Measurements from ENCODE around the gene GMDS. TPM values are rescaled to one million over a fixed set of nuclear protein-coding genes. Genes with fewer than 3 reads are reported as not detected.

Gene GMDS
- total RNA-seq, 4 donors from 2014 or later, result 9.5 to 32.8 (median 22.4) TPM

DNA sequence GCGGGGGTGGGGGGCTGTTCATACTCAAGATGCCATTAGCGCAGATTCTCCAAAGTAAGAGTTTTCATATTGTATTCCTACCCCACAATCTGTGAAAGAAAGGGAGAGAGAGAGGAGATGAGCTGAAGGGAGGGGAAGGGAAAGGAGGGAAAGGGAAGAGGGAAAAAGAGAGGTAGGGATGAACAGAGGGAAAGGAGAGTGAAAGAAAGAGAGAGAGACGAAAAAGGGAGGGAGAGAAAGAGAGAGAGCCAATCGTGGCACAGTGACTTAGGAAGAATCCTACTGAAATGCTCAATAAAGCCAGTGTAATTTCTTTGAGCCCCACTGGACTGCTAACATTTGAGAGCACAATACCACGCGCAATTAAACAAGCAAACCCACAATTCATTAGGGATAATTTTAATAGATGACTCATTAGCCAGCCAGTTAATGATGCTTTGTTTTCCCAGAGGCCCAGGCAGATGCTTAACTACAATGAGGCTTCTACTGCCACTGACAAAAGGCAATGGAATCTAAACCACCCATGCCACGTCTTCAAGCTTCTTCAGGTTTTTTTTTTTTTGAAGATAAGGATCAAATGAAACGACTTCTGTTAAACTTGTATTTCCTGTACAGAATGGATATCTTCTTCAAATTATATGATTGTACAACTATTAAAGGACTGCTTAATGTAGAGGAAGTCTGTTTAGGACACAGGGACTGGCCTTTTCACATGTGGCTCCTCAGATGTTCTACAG lies 328.9 kb downstream of the GMDS start:
- Histone ChIP-seq H3K9me3 (no peaks in the 10 kb centered on the region), H3K36me3 (no peaks in the 10 kb centered on the region), H3K27me3 (no peaks in the 10 kb centered on the region), H3K27ac (no peak overlapping the region), H3K4me3 (replicated peaks in 1 of 3) (no peak overlapping the region), H3K4me1 (no peaks in the 10 kb centered on the region)
- intact Hi-C loops (cut with DNase I), result no loop called here
- no peak for DNase-seq
- TF ChIP-seq, protein P1, sequence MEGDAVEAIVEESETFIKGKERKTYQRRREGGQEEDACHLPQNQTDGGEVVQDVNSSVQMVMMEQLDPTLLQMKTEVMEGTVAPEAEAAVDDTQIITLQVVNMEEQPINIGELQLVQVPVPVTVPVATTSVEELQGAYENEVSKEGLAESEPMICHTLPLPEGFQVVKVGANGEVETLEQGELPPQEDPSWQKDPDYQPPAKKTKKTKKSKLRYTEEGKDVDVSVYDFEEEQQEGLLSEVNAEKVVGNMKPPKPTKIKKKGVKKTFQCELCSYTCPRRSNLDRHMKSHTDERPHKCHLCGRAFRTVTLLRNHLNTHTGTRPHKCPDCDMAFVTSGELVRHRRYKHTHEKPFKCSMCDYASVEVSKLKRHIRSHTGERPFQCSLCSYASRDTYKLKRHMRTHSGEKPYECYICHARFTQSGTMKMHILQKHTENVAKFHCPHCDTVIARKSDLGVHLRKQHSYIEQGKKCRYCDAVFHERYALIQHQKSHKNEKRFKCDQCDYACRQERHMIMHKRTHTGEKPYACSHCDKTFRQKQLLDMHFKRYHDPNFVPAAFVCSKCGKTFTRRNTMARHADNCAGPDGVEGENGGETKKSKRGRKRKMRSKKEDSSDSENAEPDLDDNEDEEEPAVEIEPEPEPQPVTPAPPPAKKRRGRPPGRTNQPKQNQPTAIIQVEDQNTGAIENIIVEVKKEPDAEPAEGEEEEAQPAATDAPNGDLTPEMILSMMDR (IDR thresholded peaks at IDR 0.05), result no peak
- no peak for TF ChIP-seq POLR2A (IDR thresholded peaks at IDR 0.05)
- WGBS, 2 donors, result 84 to 87% methylated on average over 8 of the region's 8 CpGs

DNA sequence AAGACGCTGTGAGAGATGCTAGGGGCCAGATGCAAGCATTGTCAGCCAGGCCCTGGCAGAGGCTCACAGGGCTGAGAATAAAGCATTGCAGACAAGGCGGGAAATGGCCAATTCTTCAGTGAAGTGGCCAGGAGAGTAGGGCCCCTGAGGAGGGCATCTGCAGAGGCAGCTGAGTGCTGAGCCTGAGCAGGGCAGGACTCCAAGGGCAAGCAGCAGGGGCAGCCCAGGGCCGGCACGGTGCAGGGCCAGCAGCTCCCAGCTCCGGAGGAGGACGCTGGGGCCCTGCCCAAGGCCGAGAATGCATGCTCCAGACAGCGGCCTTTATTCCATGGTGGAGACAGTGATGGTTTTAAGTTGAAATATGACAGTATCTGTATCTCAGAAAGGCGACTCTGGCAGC lies 330.2 kb downstream of the GMDS start:
- TF ChIP-seq POLR2A (IDR thresholded peaks at IDR 0.05), result no peak
- TF ChIP-seq, protein P1 (IDR thresholded peaks at IDR 0.05), result no peak
- Histone ChIP-seq H3K4me3 (replicated peaks in 1 of 3) (no peak overlapping the region), H3K36me3 (no peaks in the 10 kb centered on the region), H3K27me3 (no peaks in the 10 kb centered on the region), H3K27ac (no peak overlapping the region), H3K9me3 (no peaks in the 10 kb centered on the region), H3K4me1 (no peaks in the 10 kb centered on the region)
- intact Hi-C loops (cut with DNase I), result no loop called here
- DNase-seq, result no peak
- 94 to 96% methylated on average over 7 to 9 of the region's 9 CpGs for WGBS, 2 donors

DNA sequence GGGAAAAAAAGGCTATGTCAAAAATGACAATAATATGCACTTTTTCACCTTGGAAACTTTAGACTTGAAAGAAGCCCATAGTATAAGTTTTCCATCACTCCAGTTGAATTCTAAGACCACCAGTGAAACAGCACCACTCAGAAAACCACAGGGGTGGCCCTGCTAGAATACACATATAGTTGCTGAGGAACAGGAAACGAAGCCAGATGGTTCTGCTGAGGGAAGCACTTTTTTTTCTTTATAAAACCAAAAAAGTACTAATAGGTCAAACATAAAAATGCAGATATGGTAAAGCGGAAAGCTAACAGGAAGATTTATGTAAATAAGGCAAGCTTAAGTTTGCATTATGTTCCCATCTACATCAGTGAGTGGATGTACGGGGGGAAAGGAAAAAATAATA lies 331.8 kb downstream of the GMDS start:
- DNase-seq, result no peak
- Histone ChIP-seq H3K4me1 (no peaks in the 10 kb centered on the region), H3K36me3 (no peaks in the 10 kb centered on the region), H3K4me3 (replicated peaks in 1 of 3) (no peak overlapping the region), H3K9me3 (no peaks in the 10 kb centered on the region), H3K27ac (no peak overlapping the region), H3K27me3 (no peaks in the 10 kb centered on the region)
- 88 to 94% methylated on average over 3 of the region's 3 CpGs for WGBS, 2 donors
- no peak for TF ChIP-seq POLR2A (IDR thresholded peaks at IDR 0.05)
- intact Hi-C loops (cut with DNase I), result no loop called here

DNA sequence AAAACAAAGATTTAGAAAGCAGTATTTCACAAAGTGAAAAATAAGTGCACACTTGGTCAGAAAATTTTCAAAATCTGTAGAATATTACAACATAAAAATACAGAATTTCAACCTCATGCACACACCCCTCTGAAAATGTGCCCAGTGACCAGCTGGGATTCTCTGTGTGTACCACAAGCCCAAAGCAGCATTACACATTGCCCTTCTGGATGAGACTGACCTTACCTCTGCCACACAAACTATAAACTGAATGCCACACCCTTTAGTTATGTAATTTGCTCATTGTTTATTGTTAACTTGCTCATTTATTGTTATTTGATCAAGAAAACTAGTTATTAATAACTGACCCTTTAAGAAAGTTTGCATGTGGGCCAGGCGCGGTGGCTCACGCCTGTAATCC lies 332.7 kb downstream of the GMDS start:
- intact Hi-C loops (cut with DNase I), result no loop called here
- Histone ChIP-seq H3K27ac (no peak overlapping the region), H3K27me3 (no peaks in the 10 kb centered on the region), H3K9me3 (no peaks in the 10 kb centered on the region), H3K4me3 (replicated peaks in 1 of 3) (no peak overlapping the region), H3K36me3 (no peaks in the 10 kb centered on the region), H3K4me1 (no peaks in the 10 kb centered on the region)
- TF ChIP-seq, protein P1 (IDR thresholded peaks at IDR 0.05), result no peak
- no peak for TF ChIP-seq POLR2A (IDR thresholded peaks at IDR 0.05)
- WGBS, 2 donors, result 93 to 100% methylated on average over 3 of the region's 3 CpGs
- no peak for DNase-seq

DNA sequence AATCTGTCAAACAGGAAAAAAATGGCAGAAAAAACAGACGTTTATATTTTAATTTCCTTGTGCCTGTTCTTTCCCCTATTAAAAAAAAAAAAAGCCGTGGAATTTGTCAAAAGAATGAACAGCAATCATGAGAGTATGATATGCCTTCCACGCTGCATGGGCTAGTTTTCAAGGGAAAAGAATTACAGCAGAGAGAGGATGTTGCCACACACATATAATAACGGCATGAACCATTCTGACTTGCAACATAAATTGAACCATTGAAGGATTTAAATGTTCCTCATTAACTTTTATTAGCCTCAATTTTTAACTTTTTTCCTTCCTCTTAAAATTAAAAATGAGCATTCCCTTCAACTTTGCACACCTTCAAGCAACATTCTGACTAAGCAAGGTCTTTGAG lies 333.9 kb downstream of the GMDS start:
- H3K9me3 ChIP-seq, result no peaks in the 10 kb centered on the region
- H3K4me3 ChIP-seq (replicated peaks in 1 of 3), result no peak overlapping the region
- intact Hi-C loops (cut with DNase I), result no loop called here
- no peaks in the 10 kb centered on the region for H3K4me1 ChIP-seq
- H3K27ac ChIP-seq, result no peak overlapping the region
- no peak for DNase-seq
- H3K36me3 ChIP-seq, result no peaks in the 10 kb centered on the region
- 77 to 78% methylated on average over 4 of the region's 4 CpGs for WGBS, 2 donors
- TF ChIP-seq, protein P1 (IDR thresholded peaks at IDR 0.05), result no peak
- TF ChIP-seq POLR2A (IDR thresholded peaks at IDR 0.05), result no peak
- no peaks in the 10 kb centered on the region for H3K27me3 ChIP-seq
